Middle frontal gyrus (tissue), 1 donor: ENCODE results near the gene FOXN3.

Experiments
- DNase-seq: peaks from one replicate; pipeline ENCODE4 v3.0.0-alpha.2; 2015; ENCODE audit warnings: low spot score; ENCODE audit errors: extremely low spot score

The FOXN3 gene

DNA sequence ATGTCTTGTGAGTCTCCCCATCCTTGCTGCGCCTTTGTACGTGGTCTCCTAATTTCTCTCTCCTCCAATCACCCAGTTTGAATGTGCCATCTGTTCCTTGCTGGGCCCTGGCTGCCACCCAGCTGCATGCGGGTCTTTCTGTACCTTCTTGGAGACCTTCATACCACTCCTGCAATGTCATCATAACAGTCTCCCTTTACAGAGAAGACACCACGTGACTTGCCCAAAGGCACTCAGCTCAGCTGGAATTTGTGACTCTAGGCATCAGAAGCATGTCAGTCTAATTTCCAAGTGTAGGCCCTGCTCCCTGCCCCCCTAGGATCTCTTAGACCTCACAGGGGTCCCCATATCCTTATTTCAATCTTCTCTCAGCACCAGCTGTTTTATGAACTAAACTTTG, 308.4 kb downstream of the FOXN3 start:
- DNase-seq: no peak

DNA sequence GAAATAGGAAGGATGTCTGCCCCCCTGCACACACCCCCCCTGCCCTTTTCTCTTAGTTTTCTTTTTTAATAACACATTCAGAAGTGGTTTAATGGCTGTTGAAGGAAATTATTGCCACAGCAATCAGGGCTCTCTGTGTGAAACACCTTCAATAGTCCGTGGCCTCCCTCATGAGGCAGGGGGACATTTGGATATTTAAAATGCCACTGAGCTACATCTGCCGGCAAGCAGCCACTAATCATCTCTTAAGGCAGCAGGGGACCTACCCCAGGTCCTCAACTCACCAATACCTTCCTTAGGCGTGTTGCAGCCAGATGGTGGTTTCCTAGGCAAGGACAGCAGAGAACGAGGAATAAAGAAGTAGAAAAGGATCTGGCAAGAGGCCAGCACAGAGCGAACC, 309.4 kb downstream of the FOXN3 start:
- no peak for DNase-seq
